ENCODE results near the gene PANK1.

DNA sequence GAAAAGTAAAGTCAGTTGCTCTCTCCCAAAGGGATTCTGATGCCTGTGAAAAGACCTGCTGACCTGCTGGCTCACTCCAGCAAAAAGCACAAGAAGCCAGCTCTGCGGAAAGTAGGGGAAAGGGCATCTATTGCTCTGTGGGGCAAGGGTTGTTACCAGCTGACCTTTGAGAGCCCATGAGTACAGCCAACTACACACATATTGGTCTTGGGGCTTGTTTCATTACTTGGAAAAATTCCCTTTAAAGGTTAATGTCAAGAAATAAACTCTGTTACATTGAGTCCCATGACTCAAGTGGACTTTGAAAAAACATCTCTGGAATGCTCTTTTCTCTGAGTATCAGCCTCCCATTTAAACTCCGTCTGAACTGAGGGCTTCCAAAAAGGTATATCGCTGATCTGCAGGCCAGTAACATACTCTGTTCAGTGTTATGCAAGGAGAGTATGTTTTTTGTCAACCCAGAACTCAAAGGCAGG, 53.2 kb downstream of the PANK1 start:
- TF ChIP-seq POLR2A (IDR thresholded peaks at IDR 0.05; ENCODE audit: low read length): no peak
- no peak for TF ChIP-seq GATA1 (IDR thresholded peaks at IDR 0.05; ENCODE audit: low read depth, low read length)

All from erythroblast (primary cell).